Measurements from ENCODE around the gene UBE2D3. TPM values are rescaled to one million over a fixed set of nuclear protein-coding genes. Genes with fewer than 3 reads are reported as not detected.

Gene UBE2D3
- total RNA-seq, 4 donors from 2014 or later = 278 to 377 (median 304) TPM

GRCh38 chr4:102780476-102781144 lies 46.7 kb downstream of the UBE2D3 start:
- no peak for DNase-seq
- H3K36me3 ChIP-seq = no peaks in the 10 kb centered on the region
- peaks cover 0 to 5% (median 0%) of the 10 kb centered on the region in 3 donors for H3K4me1 ChIP-seq
- TF ChIP-seq, protein P1, sequence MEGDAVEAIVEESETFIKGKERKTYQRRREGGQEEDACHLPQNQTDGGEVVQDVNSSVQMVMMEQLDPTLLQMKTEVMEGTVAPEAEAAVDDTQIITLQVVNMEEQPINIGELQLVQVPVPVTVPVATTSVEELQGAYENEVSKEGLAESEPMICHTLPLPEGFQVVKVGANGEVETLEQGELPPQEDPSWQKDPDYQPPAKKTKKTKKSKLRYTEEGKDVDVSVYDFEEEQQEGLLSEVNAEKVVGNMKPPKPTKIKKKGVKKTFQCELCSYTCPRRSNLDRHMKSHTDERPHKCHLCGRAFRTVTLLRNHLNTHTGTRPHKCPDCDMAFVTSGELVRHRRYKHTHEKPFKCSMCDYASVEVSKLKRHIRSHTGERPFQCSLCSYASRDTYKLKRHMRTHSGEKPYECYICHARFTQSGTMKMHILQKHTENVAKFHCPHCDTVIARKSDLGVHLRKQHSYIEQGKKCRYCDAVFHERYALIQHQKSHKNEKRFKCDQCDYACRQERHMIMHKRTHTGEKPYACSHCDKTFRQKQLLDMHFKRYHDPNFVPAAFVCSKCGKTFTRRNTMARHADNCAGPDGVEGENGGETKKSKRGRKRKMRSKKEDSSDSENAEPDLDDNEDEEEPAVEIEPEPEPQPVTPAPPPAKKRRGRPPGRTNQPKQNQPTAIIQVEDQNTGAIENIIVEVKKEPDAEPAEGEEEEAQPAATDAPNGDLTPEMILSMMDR (IDR thresholded peaks at IDR 0.05) = no peak
- TF ChIP-seq POLR2A (IDR thresholded peaks at IDR 0.05) = no peak
- H3K4me3 ChIP-seq = no peak overlapping the region
- no peaks in the 10 kb centered on the region for H3K27me3 ChIP-seq
- H3K9me3 ChIP-seq = no peaks in the 10 kb centered on the region
- intact Hi-C loops (cut with DNase I) = no loop called here
- WGBS, 2 donors = 67 to 74% methylated on average over 5 of the region's 5 CpGs
- peak overlapping the region in 3 of 4 donors; percentile 34 to 44 (median 35) for H3K27ac ChIP-seq

- intact Hi-C loops (cut with DNase I) = no loop called here
- H3K27me3 ChIP-seq = no peaks in the 10 kb centered on the region
Observed at GRCh38 chr4:102779204-102779603, 48.1 kb downstream of the UBE2D3 start.

GRCh38 chr4:102778720-102779119 lies 48.6 kb downstream of the UBE2D3 start:
- H3K36me3 ChIP-seq = no peaks in the 10 kb centered on the region
- peaks cover 0 to 5% (median 0%) of the 10 kb centered on the region in 3 donors for H3K4me1 ChIP-seq
- no peaks in the 10 kb centered on the region for H3K27me3 ChIP-seq
- intact Hi-C loops (cut with DNase I) = no loop called here
- no peak for TF ChIP-seq POLR2A (IDR thresholded peaks at IDR 0.05)
- TF ChIP-seq, protein P1 (IDR thresholded peaks at IDR 0.05) = no peak
- H3K9me3 ChIP-seq = no peaks in the 10 kb centered on the region
- DNase-seq = no peak
- no peak overlapping the region for H3K27ac ChIP-seq
- H3K4me3 ChIP-seq = no peak overlapping the region
- 36 to 70% methylated on average over 2 to 7 of the region's 7 CpGs for WGBS, 2 donors

More at GRCh38 chr4:102779204-102779603, 48.1 kb downstream of the UBE2D3 start:
- 67 to 87% methylated on average over 4 of the region's 4 CpGs for WGBS, 2 donors
- Histone ChIP-seq H3K4me3 (no peak overlapping the region), H3K27ac (no peak overlapping the region), H3K9me3 (no peaks in the 10 kb centered on the region), H3K4me1 (peaks cover 0 to 5% (median 0%) of the 10 kb centered on the region in 3 donors), H3K36me3 (no peaks in the 10 kb centered on the region)
- DNase-seq = no peak
- no peak for TF ChIP-seq POLR2A (IDR thresholded peaks at IDR 0.05)
- TF ChIP-seq, protein P1 (IDR thresholded peaks at IDR 0.05) = no peak

DNA sequence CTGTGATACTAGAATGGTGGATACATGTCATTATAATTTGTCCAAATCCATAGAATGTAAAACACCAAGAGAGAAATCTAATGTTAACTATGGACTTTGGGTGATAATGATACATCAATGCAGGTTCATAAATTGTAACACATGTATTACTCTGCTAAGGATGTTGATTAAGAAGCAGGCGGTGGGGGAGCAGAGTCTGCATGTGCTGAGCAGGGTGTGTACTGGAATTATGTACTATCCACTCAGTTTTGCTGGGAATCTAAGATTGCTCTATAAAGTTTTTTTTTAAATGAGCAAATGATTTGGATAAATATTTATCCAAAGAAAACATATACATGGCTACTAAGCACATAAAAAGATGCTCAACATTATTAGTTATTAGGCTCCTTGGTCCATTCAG lies 51.5 kb downstream of the UBE2D3 start:
- H3K4me1 ChIP-seq = peaks cover 0 to 5% (median 0%) of the 10 kb centered on the region in 3 donors
- WGBS, 2 donors = 88% methylated on average over 1 of the region's 1 CpG
- H3K27me3 ChIP-seq = no peaks in the 10 kb centered on the region
- no peak for DNase-seq
- no peaks in the 10 kb centered on the region for H3K36me3 ChIP-seq
- no peaks in the 10 kb centered on the region for H3K9me3 ChIP-seq
- intact Hi-C loops (cut with DNase I) = no loop called here
- TF ChIP-seq, protein P1 (IDR thresholded peaks at IDR 0.05) = no peak
- no peak for TF ChIP-seq POLR2A (IDR thresholded peaks at IDR 0.05)
- H3K27ac ChIP-seq = no peak overlapping the region
- no peak overlapping the region for H3K4me3 ChIP-seq

DNA sequence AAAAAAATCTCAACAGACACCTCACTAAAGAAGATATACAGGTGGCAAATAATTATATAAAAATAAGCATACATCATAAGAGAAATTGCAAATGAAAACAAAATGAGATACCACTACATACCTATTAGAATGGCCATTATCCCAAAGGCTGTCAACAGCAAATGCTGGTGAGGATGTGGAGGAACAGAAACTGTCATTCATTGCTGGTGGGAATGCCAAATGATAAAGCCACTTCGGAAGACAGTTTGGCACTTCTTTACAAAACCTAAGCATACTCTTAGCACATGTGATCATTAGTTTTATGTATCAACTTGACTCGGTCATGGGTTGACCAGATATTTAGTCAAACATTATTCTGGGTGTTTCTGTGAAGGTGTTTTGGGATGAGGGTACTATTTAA lies 53.1 kb downstream of the UBE2D3 start:
- no peaks in the 10 kb centered on the region for H3K4me1 ChIP-seq
- H3K27me3 ChIP-seq = no peaks in the 10 kb centered on the region
- no peaks in the 10 kb centered on the region for H3K9me3 ChIP-seq
- TF ChIP-seq, protein P1 (IDR thresholded peaks at IDR 0.05) = no peak
- TF ChIP-seq POLR2A (IDR thresholded peaks at IDR 0.05) = no peak
- no peak for DNase-seq
- H3K36me3 ChIP-seq = no peaks in the 10 kb centered on the region
- intact Hi-C loops (cut with DNase I) = no loop called here
- H3K27ac ChIP-seq = no peak overlapping the region
- 59 to 79% methylated on average over 2 of the region's 2 CpGs for WGBS, 2 donors
- H3K4me3 ChIP-seq = no peak overlapping the region

Measured in esophagus squamous epithelium (tissue), 5 donors.